Smooth muscle cell (in vitro differentiated cells): ENCODE data around the gene ANKLE1. TPM values are rescaled to one million over a fixed set of nuclear protein-coding genes. Genes with fewer than 3 reads are reported as not detected.

Source experiments
- DNase-seq: peaks from one replicate; lab custom pipeline; 2025; ENCODE audit not compliant: unreplicated experiment; lab: John Stamatoyannopoulos, UW
- H2AFZ ChIP-seq: fragments of 200-600 bp; sonication (generic); 2 replicates; pipeline ENCODE4 v1.6.0; 2016; ENCODE audit warnings: antibody characterized with exemption, low read depth, mild to moderate bottlenecking
- H3F3A ChIP-seq: fragments of 200-600 bp; sonication (generic); 2 replicates; pipeline ENCODE4 v1.6.0; 2017; ENCODE audit warnings: antibody characterized with exemption, low read depth
- H3K27ac ChIP-seq: fragments of 200-600 bp; sonication (generic); 2 replicates; pipeline ENCODE4 v1.5.1; 2016; ENCODE audit warnings: low read depth, mild to moderate bottlenecking
- H3K27me3 ChIP-seq: fragments of 200-600 bp; sonication (generic); 2 replicates; pipeline ENCODE4 v1.6.1; 2016; ENCODE audit warnings: low read depth, mild to moderate bottlenecking
- H3K36me3 ChIP-seq: fragments of 200-600 bp; sonication (generic); 2 replicates; pipeline ENCODE4 v1.5.1; 2016; ENCODE audit warnings: low read depth
- H3K4me1 ChIP-seq: fragments of 200-600 bp; sonication (generic); 2 replicates; pipeline ENCODE4 v1.5.1; 2016; ENCODE audit warnings: low read depth
- H3K4me2 ChIP-seq: fragments of 200-600 bp; sonication (generic); 2 replicates; pipeline ENCODE4 v1.6.0; 2016; ENCODE audit warnings: mild to moderate bottlenecking
- H3K4me3 ChIP-seq: fragments of 200-600 bp; sonication (generic); 2 replicates; pipeline ENCODE4 v1.5.1; 2016; ENCODE audit warnings: mild to moderate bottlenecking
- H3K79me2 ChIP-seq: fragments of 200-600 bp; sonication (generic); 2 replicates; pipeline ENCODE4 v1.6.0; 2016; ENCODE audit warnings: low read depth, mild to moderate bottlenecking
- H3K9ac ChIP-seq: fragments of 200-600 bp; sonication (generic); 2 replicates; pipeline ENCODE4 v1.6.0; 2016; ENCODE audit warnings: low read depth
- H3K9me3 ChIP-seq: fragments of 200-600 bp; sonication (generic); replicated peaks from 2 replicates; pipeline ENCODE4 v1.5.1; 2016; ENCODE audit warnings: low read depth
- H4K20me1 ChIP-seq: fragments of 200-600 bp; sonication (generic); 2 replicates; pipeline ENCODE4 v1.6.0; 2016; ENCODE audit warnings: low read depth
- WGBS: methylation state at CpG from one replicate; pipeline ENCODE4 v1.1.7; 2016; ENCODE audit warnings: low lambda C conversion rate; 5-methylcytosine and 5-hydroxymethylcytosine counted together
- polyA plus RNA-seq: library from polyadenylated mRNA; unstranded; fragments of >200 nt; fragmentation: Nextera tagmentation; extraction: Ambion mirVana; gene quantifications from 2 replicates; pipeline ENCODE4 v1.2.1, GENCODE V29; 2016
- total RNA-seq: library from RNA; depleted of rRNA; stranded (reverse); fragments of >200 nt; gene quantifications from 2 replicates; pipeline ENCODE4 v1.2.3, GENCODE V29; 2014
- TF ChIP-seq, protein P1 (sequence below): fragments of 200-600 bp; sonication (generic); IDR thresholded peaks from 2 replicates; pipeline ENCODE4 v1.5.1; 2017; ENCODE audit warnings: borderline replicate concordance, mild to moderate bottlenecking, antibody characterized with exemption; ENCODE audit not compliant: insufficient read depth, poor library complexity, severe bottlenecking

ANKLE1 gene
- total and polyA plus RNA-seq, 2 experiments from 2014 or later, result 0.36 to 0.61 TPM

- Histone ChIP-seq H3K79me2 (no peaks in the 10 kb centered on the region), H3K27ac (no peak overlapping the region), H3K27me3 (peaks cover under 1% of the 10 kb centered on the region), H4K20me1 (peaks cover 10% of the 10 kb centered on the region), H3F3A (peaks cover 5% of the 10 kb centered on the region), H3K4me1 (peaks cover 16% of the 10 kb centered on the region), H3K9ac (no peak overlapping the region), H3K4me3 (no peak overlapping the region), H2AFZ (no peak overlapping the region), H3K9me3 (no peaks in the 10 kb centered on the region), H3K36me3 (no peaks in the 10 kb centered on the region), H3K4me2 (no peak overlapping the region)
- TF ChIP-seq, protein P1, sequence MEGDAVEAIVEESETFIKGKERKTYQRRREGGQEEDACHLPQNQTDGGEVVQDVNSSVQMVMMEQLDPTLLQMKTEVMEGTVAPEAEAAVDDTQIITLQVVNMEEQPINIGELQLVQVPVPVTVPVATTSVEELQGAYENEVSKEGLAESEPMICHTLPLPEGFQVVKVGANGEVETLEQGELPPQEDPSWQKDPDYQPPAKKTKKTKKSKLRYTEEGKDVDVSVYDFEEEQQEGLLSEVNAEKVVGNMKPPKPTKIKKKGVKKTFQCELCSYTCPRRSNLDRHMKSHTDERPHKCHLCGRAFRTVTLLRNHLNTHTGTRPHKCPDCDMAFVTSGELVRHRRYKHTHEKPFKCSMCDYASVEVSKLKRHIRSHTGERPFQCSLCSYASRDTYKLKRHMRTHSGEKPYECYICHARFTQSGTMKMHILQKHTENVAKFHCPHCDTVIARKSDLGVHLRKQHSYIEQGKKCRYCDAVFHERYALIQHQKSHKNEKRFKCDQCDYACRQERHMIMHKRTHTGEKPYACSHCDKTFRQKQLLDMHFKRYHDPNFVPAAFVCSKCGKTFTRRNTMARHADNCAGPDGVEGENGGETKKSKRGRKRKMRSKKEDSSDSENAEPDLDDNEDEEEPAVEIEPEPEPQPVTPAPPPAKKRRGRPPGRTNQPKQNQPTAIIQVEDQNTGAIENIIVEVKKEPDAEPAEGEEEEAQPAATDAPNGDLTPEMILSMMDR, result no peak
- 94% methylated on average over 10 of the region's 56 CpGs for WGBS
- DNase-seq, result no peak
Observed at GRCh38 chr19:17323300-17323963, 41.7 kb downstream of the ANKLE1 start.

GRCh38 chr19:17323964-17324332 is 42.2 kb downstream of the ANKLE1 start:
- no peak overlapping the region for H3K4me2 ChIP-seq
- peaks cover 18% of the 10 kb centered on the region for H3K4me1 ChIP-seq
- DNase-seq, result no peak
- H3K27ac ChIP-seq, result no peak overlapping the region
- peaks cover 11% of the 10 kb centered on the region for H4K20me1 ChIP-seq
- peaks cover 5% of the 10 kb centered on the region for H3K27me3 ChIP-seq
- WGBS, result 92% methylated on average over 7 of the region's 7 CpGs
- TF ChIP-seq, protein P1, result no peak
- no peaks in the 10 kb centered on the region for H3K79me2 ChIP-seq
- no peak overlapping the region for H3K9ac ChIP-seq
- H3K4me3 ChIP-seq, result no peak overlapping the region
- no peaks in the 10 kb centered on the region for H3K36me3 ChIP-seq
- H3K9me3 ChIP-seq, result no peaks in the 10 kb centered on the region
- H2AFZ ChIP-seq, result no peak overlapping the region
- peaks cover 5% of the 10 kb centered on the region for H3F3A ChIP-seq

- Histone ChIP-seq H3K9me3 (no peaks in the 10 kb centered on the region), H3K4me2 (no peak overlapping the region), H3F3A (peaks cover 5% of the 10 kb centered on the region), H3K9ac (no peak overlapping the region), H4K20me1 (peaks cover 15% of the 10 kb centered on the region), H3K79me2 (no peaks in the 10 kb centered on the region), H2AFZ (no peak overlapping the region), H3K4me3 (no peak overlapping the region), H3K4me1 (peaks cover 20% of the 10 kb centered on the region), H3K27me3 (peaks cover 11% of the 10 kb centered on the region), H3K27ac (no peak overlapping the region), H3K36me3 (no peaks in the 10 kb centered on the region)
- 94% methylated on average over 28 of the region's 28 CpGs for WGBS
- TF ChIP-seq, protein P1, result no peak
- no peak for DNase-seq
Observed at GRCh38 chr19:17324357-17325114, 42.8 kb downstream of the ANKLE1 start.
